H1 (cell line): ENCODE measurements around the gene PIGZ. TPM values are rescaled to one million over a fixed set of nuclear protein-coding genes. Genes with fewer than 3 reads are reported as not detected.

Experiments
- CTCF ChIA-PET: fragments of 300-600 bp; sonication (Branson Sonifier 250); formaldehyde crosslinking; loops from one replicate; lab custom pipeline; 2021; ENCODE audit not compliant: partially characterized antibody; lab: Charles Lee
- POLR2A ChIA-PET: fragments of 300-600 bp; sonication (Branson Sonifier 250); formaldehyde crosslinking; loops from one replicate; lab custom pipeline; 2021; ENCODE audit warnings: inconsistent platforms; ENCODE audit not compliant: partially characterized antibody; lab: Charles Lee
- DNase-seq, 2 experiments: peaks; one replicate each; pipeline versions ENCODE4 v3.0.0 to v3.0.0-alpha.2; 2010 to 2022; ENCODE audit warnings: low spot score in 2 of 2, low read depth in 1 of 2, mixed read lengths in 1 of 2
- FAIRE-seq: peaks from 2 replicates; lab custom pipeline; 2011; peaks lifted over from hg19 to GRCh38; lab: Jason Lieb, UNC
- H2AFZ ChIP-seq: 2 replicates; pipeline ENCODE4 v1.8.1; 2012; ENCODE audit warnings: low read length, inconsistent platforms
- H2AK5ac ChIP-seq: 2 replicates; pipeline ENCODE4 v1.6.1; 2013; ENCODE audit warnings: low read depth, low read length
- H2BK120ac ChIP-seq: replicated peaks from 2 replicates; pipeline ENCODE3; 2013; ENCODE audit warnings: low read depth, low read length, inconsistent platforms
- H2BK12ac ChIP-seq: 2 replicates; pipeline ENCODE4 v1.6.1; 2013; ENCODE audit warnings: low read depth, low read length
- H2BK15ac ChIP-seq: 2 replicates; pipeline ENCODE4 v1.6.1; 2013; ENCODE audit warnings: low read length
- H2BK20ac ChIP-seq: 2 replicates; pipeline ENCODE4 v1.6.1; 2013; ENCODE audit warnings: low read length
- H2BK5ac ChIP-seq: 2 replicates; pipeline ENCODE4 v1.6.1; 2013; ENCODE audit warnings: low read depth, low read length
- H3K14ac ChIP-seq: 2 replicates; pipeline ENCODE4 v1.6.1; 2013; ENCODE audit warnings: inconsistent platforms; ENCODE audit not compliant: insufficient read length
- H3K18ac ChIP-seq: 2 replicates; pipeline ENCODE4 v1.6.1; 2013; ENCODE audit warnings: low read length; ENCODE audit errors: extremely low read depth
- H3K23ac ChIP-seq: 2 replicates; pipeline ENCODE4 v1.6.1; 2013; ENCODE audit warnings: inconsistent platforms; ENCODE audit not compliant: insufficient read length
- H3K23me2 ChIP-seq: 2 replicates; pipeline ENCODE4 v1.6.1; 2013; ENCODE audit warnings: low read depth, low read length
- H3K27ac ChIP-seq: 2 replicates; pipeline ENCODE4 v1.6.1; 2011; ENCODE audit warnings: low read depth, low read length, inconsistent platforms
- H3K27me3 ChIP-seq, 4 experiments: replicated peaks in 1 of 4; 1 replicate in 1 of 4; 2 replicates in 3 of 4; pipeline versions ENCODE4 v1.6.1 to v1.8.1; 2011 to 2013; ENCODE audit warnings: low read length in 3 of 4, mild to moderate bottlenecking in 3 of 4, inconsistent platforms in 2 of 4, mixed read lengths in 2 of 4, moderate library complexity in 1 of 4; ENCODE audit not compliant: control insufficient read depth in 3 of 4, insufficient read depth in 3 of 4; ENCODE audit errors: extremely low read depth in 1 of 4
- H3K36me3 ChIP-seq, 4 experiments: 2 replicates each; pipeline versions ENCODE4 v1.6.1 to v1.8.1; 2011 to 2013; ENCODE audit warnings: mild to moderate bottlenecking in 4 of 4, low read length in 3 of 4, moderate library complexity in 2 of 4, control low read depth in 1 of 4, inconsistent platforms in 1 of 4; ENCODE audit not compliant: insufficient read depth in 4 of 4, control insufficient read depth in 2 of 4
- H3K4ac ChIP-seq: replicated peaks from 2 replicates; pipeline ENCODE3; 2013; ENCODE audit warnings: low read length, low read depth, mixed read lengths, inconsistent platforms; ENCODE audit not compliant: insufficient read length
- H3K4me1 ChIP-seq, 4 experiments: replicated peaks in 1 of 4; 1 replicate in 1 of 4; 2 replicates in 3 of 4; pipeline versions ENCODE4 v1.6.1 to v1.8.1; 2011 to 2013; ENCODE audit warnings: low read length in 3 of 4, inconsistent platforms in 2 of 4, mixed read lengths in 1 of 4; ENCODE audit not compliant: insufficient read depth in 4 of 4, control insufficient read depth in 3 of 4
- H3K4me2 ChIP-seq, 2 experiments: 2 replicates each; pipeline versions ENCODE4 v1.6.1 to v1.8.1; 2011 to 2013; ENCODE audit warnings: low read depth in 2 of 2, low read length in 2 of 2, control low read depth in 1 of 2, inconsistent platforms in 1 of 2, mild to moderate bottlenecking in 1 of 2; ENCODE audit not compliant: insufficient read depth in 1 of 2
- H3K4me3 ChIP-seq, 4 experiments: fragments of 200-600, 300-600 bp in 1 of 4; sonication (generic), shearing (Covaris generic), sonication (Bioruptor Twin) in 1 of 4; 2 replicates each; pipeline versions ENCODE4 v1.5.1 to v1.8.1; 2011 to 2016; ENCODE audit warnings: low read length in 4 of 4, low read depth in 3 of 4, control low read depth in 2 of 4, inconsistent platforms in 2 of 4, mild to moderate bottlenecking in 2 of 4, mixed read lengths in 1 of 4, moderate library complexity in 1 of 4; ENCODE audit not compliant: insufficient read depth in 2 of 4; ENCODE audit errors: extremely low read depth in 1 of 4
- H3K56ac ChIP-seq: replicated peaks from 2 replicates; pipeline ENCODE3; 2013; ENCODE audit warnings: low read depth, mild to moderate bottlenecking, mixed read lengths, low read length, inconsistent platforms; ENCODE audit not compliant: insufficient read length
- H3K79me1 ChIP-seq: 2 replicates; pipeline ENCODE4 v1.6.1; 2013; ENCODE audit warnings: low read depth, low read length, control low read depth
- H3K79me2 ChIP-seq, 2 experiments: 2 replicates each; pipeline versions ENCODE4 v1.6.1 to v1.8.1; 2012 to 2013; ENCODE audit warnings: low read length in 2 of 2, mild to moderate bottlenecking in 2 of 2, inconsistent platforms in 1 of 2; ENCODE audit not compliant: insufficient read depth in 2 of 2, control insufficient read depth in 1 of 2
- H3K9ac ChIP-seq, 4 experiments: replicated peaks in 1 of 4; 1 replicate in 1 of 4; 2 replicates in 3 of 4; pipeline versions ENCODE4 v1.6.1 to v1.8.1; 2011 to 2013; ENCODE audit warnings: low read depth in 3 of 4, low read length in 3 of 4, control low read depth in 2 of 4, mild to moderate bottlenecking in 2 of 4, moderate library complexity in 2 of 4, inconsistent platforms in 1 of 4; ENCODE audit errors: extremely low read depth in 1 of 4
- H3K9me3 ChIP-seq, 2 experiments: 2 replicates each; pipeline versions ENCODE4 v1.6.1 to v1.8.1; 2012 to 2013; ENCODE audit warnings: mild to moderate bottlenecking in 2 of 2, moderate library complexity in 2 of 2, control low read depth in 1 of 2, inconsistent platforms in 1 of 2, low read depth in 1 of 2, low read length in 1 of 2, mixed read lengths in 1 of 2; ENCODE audit not compliant: insufficient read depth in 2 of 2
- H4K20me1 ChIP-seq, 2 experiments: replicated peaks in 1 of 2; 2 replicates each; pipeline versions ENCODE3 to v1.8.1; 2011 to 2013; ENCODE audit warnings: inconsistent platforms in 2 of 2, low read length in 2 of 2, mild to moderate bottlenecking in 1 of 2; ENCODE audit not compliant: insufficient read depth in 2 of 2, control insufficient read depth in 1 of 2
- H4K5ac ChIP-seq: 2 replicates; pipeline ENCODE4 v1.6.1; 2013; ENCODE audit warnings: low read length, low read depth, mixed read lengths, inconsistent platforms; ENCODE audit not compliant: insufficient read length
- H4K8ac ChIP-seq: 2 replicates; pipeline ENCODE4 v1.8.0; 2013; ENCODE audit warnings: mild to moderate bottlenecking, moderate library complexity, low read length, inconsistent platforms; ENCODE audit not compliant: insufficient read depth; ENCODE audit errors: extremely low read depth
- H4K91ac ChIP-seq: replicated peaks from 2 replicates; pipeline ENCODE3; 2013; ENCODE audit warnings: low read length, mixed read lengths, inconsistent platforms; ENCODE audit not compliant: insufficient read length
- CHD1 ChIP-seq: IDR thresholded peaks from 2 replicates; pipeline ENCODE4 v1.6.1; 2012; ENCODE audit warnings: low read depth, low read length, improper control_type of control experiment
- CHD2 ChIP-seq: IDR thresholded peaks from 2 replicates; pipeline ENCODE4 v1.6.1; 2012; ENCODE audit warnings: low read length, improper control_type of control experiment
- CREB1 ChIP-seq: IDR thresholded peaks from 2 replicates; pipeline ENCODE4 v1.6.1; 2012; ENCODE audit warnings: inconsistent platforms
- CTBP2 ChIP-seq: IDR thresholded peaks from 2 replicates; pipeline ENCODE4 v1.7.0; 2011; ENCODE audit warnings: borderline replicate concordance, mild to moderate bottlenecking, moderate library complexity, mixed read lengths, low read length; ENCODE audit not compliant: insufficient read depth, insufficient read length
- JUND ChIP-seq: IDR thresholded peaks from 2 replicates; pipeline ENCODE4 v1.6.1; 2011; ENCODE audit warnings: mild to moderate bottlenecking, improper control_type of control experiment, low read length
- PHF8 ChIP-seq: fragments of 200-600 bp; sonication (generic); conservative IDR thresholded peaks from 2 replicates; pipeline ENCODE4 v1.7.1; 2012; ENCODE audit warnings: low read depth, mild to moderate bottlenecking, inconsistent platforms, low read length, moderate library complexity
- RXRA ChIP-seq: IDR thresholded peaks from 2 replicates; pipeline ENCODE4 v1.6.1; 2011; ENCODE audit warnings: low read depth, mild to moderate bottlenecking, low read length, moderate library complexity; ENCODE audit not compliant: insufficient read depth
- SUZ12 ChIP-seq: fragments of 200-600 bp; sonication (generic); IDR thresholded peaks from 2 replicates; pipeline ENCODE4 v1.6.1; 2012; ENCODE audit warnings: mild to moderate bottlenecking, inconsistent platforms, low read length, moderate library complexity, mixed read lengths
- TAF1 ChIP-seq: IDR thresholded peaks from 2 replicates; pipeline ENCODE4 v1.6.1; 2011; ENCODE audit warnings: mild to moderate bottlenecking, low read depth, low read length
- TAF7 ChIP-seq: optimal IDR thresholded peaks from 2 replicates; pipeline ENCODE3; 2011; ENCODE audit warnings: low read depth, mild to moderate bottlenecking, inconsistent platforms, low read length, moderate library complexity, borderline replicate concordance
- TCF12 ChIP-seq: IDR thresholded peaks from 2 replicates; pipeline ENCODE4 v1.6.1; 2011; ENCODE audit warnings: low read depth, mild to moderate bottlenecking, low read length
- YY1 ChIP-seq: IDR thresholded peaks from 2 replicates; pipeline ENCODE4 v1.6.1; 2011; ENCODE audit warnings: low read depth, mild to moderate bottlenecking, low read length
- WGBS, 2 experiments: shearing (Covaris generic) in 1 of 2; methylation state at CpG; one replicate each; pipeline versions ENCODE4 v1.1.6 to v1.1.7; 2013 to 2015; ENCODE audit warnings: low lambda C conversion rate in 2 of 2, mixed read lengths in 2 of 2, inconsistent platforms in 1 of 2, low coverage in 1 of 2, missing lambda C conversion rate in 1 of 2; ENCODE audit not compliant: insufficient replicate concordance in 2 of 2, insufficient coverage in 1 of 2, insufficient read length in 1 of 2; ENCODE audit errors: extremely low coverage in 1 of 2, missing lambda C conversion rate in 1 of 2; 5-methylcytosine and 5-hydroxymethylcytosine counted together
- polyA plus RNA-seq, 7 experiments: library from polyadenylated mRNA; depleted of rRNA in 3 of 7; stranded (reverse) in 5 of 7; unstranded in 2 of 7; fragments of >200 nt in 5 of 7; fragments of 200-250 nt in 2 of 7; gene quantifications; 1 replicate in 5 of 7; 2 replicates in 1 of 7; 4 replicates in 1 of 7; pipeline versions ENCODE4 v1.2.1 to v1.2.3, GENCODE V29; 2011 to 2013; ENCODE audit warnings: missing spikeins in 2 of 7, mixed read lengths in 2 of 7
- total RNA-seq: library from RNA; stranded (reverse); fragmentation: NEBNext Ultra II Directional; extraction: Animal tissue kit (Norgen Biotek cat#: 25700); gene quantifications from 2 replicates; pipeline ENCODE4 v1.2.1, GENCODE V29; 2021

PIGZ gene
- total and polyA plus RNA-seq, 2 of the 8 experiments (the other 6 are each of a cell fraction or from before 2014, with no cell fraction given): 0.32 TPM; not detected in 1

DNA sequence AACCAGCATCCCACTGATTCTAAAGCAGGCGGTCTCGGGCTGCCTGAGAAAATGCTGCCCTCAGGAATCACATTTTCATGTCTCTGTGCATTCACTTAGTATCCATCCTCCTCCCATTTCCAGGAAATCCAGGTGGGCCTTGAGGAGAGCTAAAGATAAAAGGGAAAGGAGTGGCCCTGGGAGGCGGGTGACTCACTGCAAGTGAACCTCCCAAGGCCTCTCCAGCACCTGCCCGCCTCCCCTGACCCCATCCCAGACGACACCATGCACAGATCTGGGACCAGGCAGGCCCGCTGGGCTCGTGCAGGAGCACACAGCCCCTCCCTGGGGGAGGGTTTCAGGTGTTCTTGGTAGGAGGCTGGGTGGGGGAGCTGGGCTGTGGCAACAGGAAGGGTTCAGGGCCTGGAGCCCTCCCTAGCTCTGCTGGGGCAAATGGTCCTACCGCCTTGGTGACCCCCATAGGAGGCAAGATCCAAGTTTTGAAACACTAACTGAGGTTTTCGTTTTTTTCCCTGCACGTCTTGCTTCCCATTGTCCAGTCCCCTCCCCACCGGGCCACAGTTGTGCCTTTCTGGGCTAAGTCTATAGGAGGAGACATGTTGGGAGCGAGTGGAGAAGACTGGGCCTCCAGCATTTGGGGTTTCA lies 38.8 kb upstream of the PIGZ start:
- H2BK15ac ChIP-seq: no peak overlapping the region
- no peak overlapping the region for H2BK12ac ChIP-seq
- H2BK5ac ChIP-seq: no peak overlapping the region
- H4K8ac ChIP-seq: no peak overlapping the region
- H2AK5ac ChIP-seq: no peak overlapping the region
- H3K79me1 ChIP-seq: no peaks in the 10 kb centered on the region
- H4K5ac ChIP-seq: no peak overlapping the region
- H3K56ac ChIP-seq: no peak overlapping the region
- no peak overlapping the region for H3K4ac ChIP-seq
- no peaks in the 10 kb centered on the region for H3K79me2 ChIP-seq
- no peaks in the 10 kb centered on the region for H3K9me3 ChIP-seq
- H4K91ac ChIP-seq: no peak overlapping the region
- H3K4me3 ChIP-seq: no peak overlapping the region
- POLR2A ChIA-PET: interaction anchor here (1.3 to 2.0 kb wide), 4 partner anchors 12 to 23 kb away, joined by 3 to 5 read pairs (median 4); no protein-coding TSS in a partner anchor
- no peak overlapping the region for H2AFZ ChIP-seq
- DNase-seq: no peak
- H4K20me1 ChIP-seq: no peaks in the 10 kb centered on the region
- no peak overlapping the region for H3K23ac ChIP-seq
- CTCF ChIA-PET: interaction anchor here (0.8 to 19.7 kb wide), 6 partner anchors 8 to 505 kb away, joined by 3 to 245 read pairs (median 3); partner anchors contain the start of gene MELTF
- H3K27me3 ChIP-seq: peaks cover 0 to 17% (median 15%) of the 10 kb centered on the region in 4 experiments; a peak in 6 of 7 replicates
- no peak overlapping the region for H3K18ac ChIP-seq
- H2BK120ac ChIP-seq: no peak overlapping the region
- no peak overlapping the region for H3K27ac ChIP-seq
- no peak overlapping the region for H3K9ac ChIP-seq
- peaks cover 6% of the 10 kb centered on the region for H3K23me2 ChIP-seq
- 80% methylated on average over 11 of the region's 12 CpGs; no CpG with 5 or more reads in 1 of the 2 experiments for WGBS, 2 experiments
- peaks cover 3 to 10% (median 6%) of the 10 kb centered on the region in 4 experiments for H3K4me1 ChIP-seq
- H2BK20ac ChIP-seq: no peak overlapping the region
- no peak for FAIRE-seq
- no peak overlapping the region for H3K4me2 ChIP-seq
- H3K14ac ChIP-seq: no peak overlapping the region
- no peaks in the 10 kb centered on the region for H3K36me3 ChIP-seq
- TF ChIP-seq TCF12: no peak
- TF ChIP-seq CTBP2: no peak
- TF ChIP-seq CREB1: no peak
- no peak for TF ChIP-seq RXRA
- TF ChIP-seq SUZ12: no peak
- no peak for TF ChIP-seq YY1
- no peak for TF ChIP-seq TAF7
- no peak for TF ChIP-seq PHF8
- no peak for TF ChIP-seq JUND
- TF ChIP-seq CHD1: no peak
- TF ChIP-seq TAF1: no peak
- no peak for TF ChIP-seq CHD2
